Myocyte (in vitro differentiated cells): ENCODE results near the gene CDR2. TPM values are rescaled to one million over a fixed set of nuclear protein-coding genes. Genes with fewer than 3 reads are reported as not detected.

Experiments
- DNase-seq: peaks from one replicate; pipeline ENCODE4 v3.0.0-alpha.2; 2012; ENCODE audit warnings: low read depth
- total RNA-seq: library from RNA; depleted of rRNA; stranded (reverse); fragments of >200 nt; gene quantifications from 2 replicates; pipeline ENCODE4 v1.2.3, GENCODE V29; 2014

The CDR2 gene
- total RNA-seq, 1 donor from 2014 or later: 23.0 TPM

- no peak for DNase-seq
These were observed 49.4 kb downstream of the CDR2 start for GRCh38 chr16:22324787-22325597.

- DNase-seq: no peak
These were observed 50.2 kb downstream of the CDR2 start for GRCh38 chr16:22323959-22324786.

GRCh38 chr16:22323173-22323958, 51.1 kb downstream of the CDR2 start:
- DNase-seq: no peak

- no peak for DNase-seq
These were observed 51.7 kb downstream of the CDR2 start for GRCh38 chr16:22322741-22323140.

GRCh38 chr16:22322021-22322471, 52.4 kb downstream of the CDR2 start:
- DNase-seq: no peak

GRCh38 chr16:22321340-22322001, 52.9 kb downstream of the CDR2 start:
- DNase-seq: peak; percentile 52

- DNase-seq: no peak
These were observed 53.7 kb downstream of the CDR2 start for GRCh38 chr16:22320572-22321339.

GRCh38 chr16:22318690-22319358, 55.6 kb downstream of the CDR2 start:
- DNase-seq: peak; percentile 41

GRCh38 chr16:22317625-22318024, 56.8 kb downstream of the CDR2 start:
- DNase-seq: no peak

- no peak for DNase-seq
These were observed 57.4 kb downstream of the CDR2 start for GRCh38 chr16:22317001-22317530.

GRCh38 chr16:22316411-22316811, 58.0 kb downstream of the CDR2 start:
- no peak for DNase-seq

GRCh38 chr16:22315979-22316378, 58.4 kb downstream of the CDR2 start:
- no peak for DNase-seq

GRCh38 chr16:22314661-22315626, 59.5 kb downstream of the CDR2 start:
- no peak for DNase-seq

- DNase-seq: no peak
These were observed 60.4 kb downstream of the CDR2 start for GRCh38 chr16:22313876-22314470.

GRCh38 chr16:22312897-22313781, 61.3 kb downstream of the CDR2 start:
- DNase-seq: no peak

GRCh38 chr16:22311520-22311919, 62.9 kb downstream of the CDR2 start:
- no peak for DNase-seq
